ENCODE measurements around the gene INPP5J. TPM values are rescaled to one million over a fixed set of nuclear protein-coding genes. Genes with fewer than 3 reads are reported as not detected.

The INPP5J gene
- total RNA-seq, 4 donors from 2014 or later, result 0.26 to 3.2 (median 2.5) TPM

DNA sequence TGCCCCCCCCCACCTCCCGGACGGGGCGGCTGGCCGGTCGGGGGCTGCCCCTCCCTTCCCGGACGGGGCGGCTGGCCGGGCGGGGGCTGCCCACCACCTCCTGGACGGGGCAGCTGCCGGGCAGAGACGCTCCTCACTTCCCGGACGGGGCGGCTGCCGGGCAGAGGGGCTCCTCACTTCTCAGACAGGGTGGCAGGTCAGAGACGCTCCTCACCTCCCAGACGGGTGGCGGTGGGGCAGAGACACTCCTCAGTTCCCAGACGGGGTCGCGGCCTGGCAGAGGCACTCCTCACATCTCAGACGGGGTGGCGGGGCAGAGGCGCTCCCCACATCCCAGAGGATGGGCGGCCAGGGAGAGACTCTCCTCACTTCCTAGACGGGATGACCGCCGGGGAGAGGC, 61.2 kb downstream of the INPP5J start:
- no peak overlapping the region for H3K27ac ChIP-seq
- H3K36me3 ChIP-seq, result peaks cover 15% of the 10 kb centered on the region
- H3K27me3 ChIP-seq, result no peaks in the 10 kb centered on the region
- H3K4me1 ChIP-seq, result peaks cover 12% of the 10 kb centered on the region
- TF ChIP-seq EP300 (IDR thresholded peaks at IDR 0.05) (no peak), POLR2AphosphoS5 (IDR thresholded peaks at IDR 0.05) (no peak), POLR2A (IDR thresholded peaks at IDR 0.05) (no peak)
- TF ChIP-seq, protein P1, sequence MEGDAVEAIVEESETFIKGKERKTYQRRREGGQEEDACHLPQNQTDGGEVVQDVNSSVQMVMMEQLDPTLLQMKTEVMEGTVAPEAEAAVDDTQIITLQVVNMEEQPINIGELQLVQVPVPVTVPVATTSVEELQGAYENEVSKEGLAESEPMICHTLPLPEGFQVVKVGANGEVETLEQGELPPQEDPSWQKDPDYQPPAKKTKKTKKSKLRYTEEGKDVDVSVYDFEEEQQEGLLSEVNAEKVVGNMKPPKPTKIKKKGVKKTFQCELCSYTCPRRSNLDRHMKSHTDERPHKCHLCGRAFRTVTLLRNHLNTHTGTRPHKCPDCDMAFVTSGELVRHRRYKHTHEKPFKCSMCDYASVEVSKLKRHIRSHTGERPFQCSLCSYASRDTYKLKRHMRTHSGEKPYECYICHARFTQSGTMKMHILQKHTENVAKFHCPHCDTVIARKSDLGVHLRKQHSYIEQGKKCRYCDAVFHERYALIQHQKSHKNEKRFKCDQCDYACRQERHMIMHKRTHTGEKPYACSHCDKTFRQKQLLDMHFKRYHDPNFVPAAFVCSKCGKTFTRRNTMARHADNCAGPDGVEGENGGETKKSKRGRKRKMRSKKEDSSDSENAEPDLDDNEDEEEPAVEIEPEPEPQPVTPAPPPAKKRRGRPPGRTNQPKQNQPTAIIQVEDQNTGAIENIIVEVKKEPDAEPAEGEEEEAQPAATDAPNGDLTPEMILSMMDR (IDR thresholded peaks at IDR 0.05), result no peak
- H3K4me3 ChIP-seq, result no peak overlapping the region
- WGBS, result 97% methylated on average over 5 of the region's 30 CpGs
- DNase-seq (ENCODE audit: low spot score in 2 of 2), result no peak
- no peaks in the 10 kb centered on the region for H3K9me3 ChIP-seq

Other genes with a start within 250 kb of the INPP5J start
- gene MORC2, start 154.2 kb upstream of the INPP5J start, total RNA-seq, result 10 to 100 TPM; 12.9 to 38.7 (median 21.3) TPM
- gene TUG1, start 153.7 kb upstream of the INPP5J start, total RNA-seq, result 100 to 1,000 TPM in 1 of 4 donors, 10 to 100 TPM in 3; 48.1 to 170 (median 61.2) TPM
- gene SMTN, start 41.6 kb upstream of the INPP5J start, total RNA-seq, result 10 to 100 TPM; 42.3 to 54.6 (median 50.5) TPM
- 10 to 100 TPM; 37.4 to 72.1 (median 56.0) TPM for gene SELENOM, start 15.4 kb upstream of the INPP5J start, total RNA-seq
- gene PLA2G3, start 17.5 kb downstream of the INPP5J start, total RNA-seq, result 1 to 10 TPM; 3.1 to 9.5 (median 7.6) TPM
- gene RNF185, start 37.2 kb downstream of the INPP5J start, total RNA-seq, result 10 to 100 TPM; 36.0 to 41.9 (median 38.9) TPM
- gene LIMK2, start 89.3 kb downstream of the INPP5J start, total RNA-seq, result 100 to 1,000 TPM; 103 to 229 (median 188) TPM
- 100 to 1,000 TPM in 1 of 4 donors, 10 to 100 TPM in 3; 40.7 to 126 (median 64.4) TPM for gene PIK3IP1, start 169.5 kb downstream of the INPP5J start, total RNA-seq
- 10 to 100 TPM; 11.8 to 23.3 (median 14.6) TPM for gene PATZ1, start 223.4 kb downstream of the INPP5J start, total RNA-seq